K562 (cell line): ENCODE results near the gene SHLD1. TPM values are rescaled to one million over a fixed set of nuclear protein-coding genes. Genes with fewer than 3 reads are reported as not detected.
A peak's percentile ranks its signal among the peaks of the same experiment; 100 is the strongest.

Source experiments
- BMI1 ChIP-seq: fragments of 150-350 bp; IDR thresholded peaks from 2 replicates; pipeline ENCODE4 v1.6.1; 2014; ENCODE audit warnings: low read length
- E2F3 ChIP-seq: fragments of 250-450 bp; sonication (Bioruptor Pico); IDR thresholded peaks from 2 replicates; pipeline ENCODE4 v1.4.0; 2020; ENCODE audit warnings: mild to moderate bottlenecking
- HDGF ChIP-seq: fragments of 450-650 bp; IDR thresholded peaks from 2 replicates; pipeline ENCODE4 v1.6.1; 2016
- MECOM ChIP-seq: fragments of 250-450 bp; sonication (Bioruptor Pico); IDR thresholded peaks from 2 replicates; pipeline ENCODE4 v1.8.0; 2022; ENCODE audit warnings: inconsistent platforms
- MEF2A ChIP-seq: IDR thresholded peaks from 2 replicates; pipeline ENCODE4 v1.6.1; 2011; ENCODE audit warnings: low read depth, mild to moderate bottlenecking, low read length, moderate library complexity; ENCODE audit not compliant: control insufficient read depth
- NR3C1 ChIP-seq: sonication (generic); formaldehyde crosslinking; IDR thresholded peaks from 2 replicates; pipeline ENCODE4 v1.8.1; 2022; ENCODE audit warnings: missing genetic modification reagents
- PTTG1 ChIP-seq: fragments of 450-650 bp; IDR thresholded peaks from 2 replicates; pipeline ENCODE4 v1.6.1; 2016; ENCODE audit warnings: low read depth, mild to moderate bottlenecking, missing genetic modification characterization, missing compliant biosample characterization
- RUNX1 ChIP-seq: sonication (generic); IDR thresholded peaks from 2 replicates; pipeline ENCODE4 v1.6.1; 2016; ENCODE audit warnings: antibody characterized with exemption, low read depth
- ZNF12 ChIP-seq: sonication (generic); formaldehyde crosslinking; IDR thresholded peaks from 2 replicates; pipeline ENCODE4 v1.4.0; 2020; ENCODE audit warnings: mild to moderate bottlenecking, missing genetic modification reagents
- ZNF589 ChIP-seq: fragments of 200-800 bp; sonication (Bioruptor generic); IDR thresholded peaks from 2 replicates; pipeline ENCODE4 v1.6.1; 2016; ENCODE audit warnings: low read depth, missing genetic modification characterization, missing compliant biosample characterization
- ZNF668 ChIP-seq: fragments of 250-450 bp; sonication (Bioruptor Pico); IDR thresholded peaks from 2 replicates; pipeline ENCODE4 v1.8.0; 2022; ENCODE audit warnings: mild to moderate bottlenecking, inconsistent platforms
- polyA plus RNA-seq, 8 experiments: library from polyadenylated mRNA; depleted of rRNA in 4 of 8; stranded (reverse) in 5 of 8; unstranded in 3 of 8; fragments of >200 nt; fragmentation: Nextera tagmentation in 2 of 8; fragmentation: Illumina TruSeq in 1 of 8; extraction: Ambion mirVana in 2 of 8; extraction: Trizol in 1 of 8; gene quantifications; 2 replicates each; pipeline versions ENCODE4 v1.2.1 to v1.2.3, GENCODE V29; 2011 to 2014; ENCODE audit warnings: inconsistent platforms in 1 of 8, missing spikeins in 1 of 8
- total RNA-seq, 7 experiments: library from RNA; depleted of rRNA in 6 of 7; stranded (reverse); fragments of >200 nt in 6 of 7; fragmentation: Illumina TruSeq in 2 of 7; extraction: Trizol in 2 of 7; gene quantifications; 2 replicates each; pipeline versions ENCODE4 v1.2.1 to v1.2.3, GENCODE V29; 2011 to 2021; ENCODE audit warnings: low replicate concordance in 1 of 7
- TF ChIP-seq, protein P1 (sequence below): conservative IDR thresholded peaks from 2 replicates; pipeline ENCODE4 v1.6.1; 2011; ENCODE audit warnings: low read depth, mild to moderate bottlenecking, low read length; ENCODE audit not compliant: control insufficient read depth
- TF ChIP-seq, protein P2 (sequence below): fragments of 450-650 bp; IDR thresholded peaks from 2 replicates; pipeline ENCODE4 v1.7.1; 2018; ENCODE audit warnings: mild to moderate bottlenecking, low read depth; ENCODE audit not compliant: partially characterized antibody
- TF ChIP-seq, protein P3 (sequence below): fragments of 250-450 bp; sonication (Bioruptor Pico); IDR thresholded peaks from 2 replicates; pipeline ENCODE4 v1.4.0; 2020; ENCODE audit warnings: mild to moderate bottlenecking, moderate library complexity, borderline replicate concordance

Gene SHLD1
- total and polyA plus RNA-seq, 9 of the 15 experiments (the other 6 are each of a cell fraction or from before 2014, with no cell fraction given) = 3.7 to 21.6 (median 8.2) TPM

DNA sequence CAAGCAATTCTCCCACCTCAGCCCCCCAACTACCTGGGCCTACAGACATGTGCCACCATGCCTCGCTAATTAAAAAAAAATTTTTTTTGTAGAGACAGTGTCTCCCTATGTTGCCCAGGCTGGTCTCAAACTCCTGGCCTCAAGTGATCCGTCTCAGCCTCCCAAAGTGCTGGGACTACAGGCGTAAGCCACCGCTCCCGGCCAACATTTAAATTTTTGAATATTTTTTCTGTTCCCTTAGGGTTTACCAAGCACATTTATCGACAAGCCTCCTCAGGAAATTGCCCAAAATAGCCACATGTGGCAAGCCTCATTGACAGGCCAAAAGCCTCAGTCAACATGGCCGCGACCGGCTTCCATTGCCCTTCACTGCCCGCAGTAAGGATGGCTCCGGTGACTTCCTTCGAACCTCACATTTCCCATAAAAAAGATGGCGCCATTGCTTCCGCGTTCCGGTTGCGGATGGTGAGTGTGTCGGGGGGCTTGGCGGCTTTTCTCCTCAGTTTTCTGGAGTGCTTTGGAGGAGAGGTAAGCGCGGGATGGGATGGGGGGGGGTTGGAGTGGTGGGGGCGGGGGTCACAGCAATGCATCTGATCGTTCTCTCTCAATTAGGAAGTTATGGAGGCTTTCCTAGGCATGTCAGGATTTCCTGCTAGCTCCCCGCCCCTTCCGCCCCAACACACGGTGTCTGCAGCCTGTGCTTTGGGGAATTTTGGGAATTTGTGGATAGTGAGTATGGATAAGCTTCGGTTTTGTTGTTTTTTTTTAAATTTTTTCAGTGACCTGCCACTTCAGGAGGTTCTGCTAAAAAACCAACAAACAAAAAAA lies at the start of gene SHLD1 (continued):
- TF ChIP-seq, protein P1, sequence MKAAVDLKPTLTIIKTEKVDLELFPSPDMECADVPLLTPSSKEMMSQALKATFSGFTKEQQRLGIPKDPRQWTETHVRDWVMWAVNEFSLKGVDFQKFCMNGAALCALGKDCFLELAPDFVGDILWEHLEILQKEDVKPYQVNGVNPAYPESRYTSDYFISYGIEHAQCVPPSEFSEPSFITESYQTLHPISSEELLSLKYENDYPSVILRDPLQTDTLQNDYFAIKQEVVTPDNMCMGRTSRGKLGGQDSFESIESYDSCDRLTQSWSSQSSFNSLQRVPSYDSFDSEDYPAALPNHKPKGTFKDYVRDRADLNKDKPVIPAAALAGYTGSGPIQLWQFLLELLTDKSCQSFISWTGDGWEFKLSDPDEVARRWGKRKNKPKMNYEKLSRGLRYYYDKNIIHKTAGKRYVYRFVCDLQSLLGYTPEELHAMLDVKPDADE = no peak; the same call in 1 of the 2 replicates
- no peak for TF ChIP-seq ZNF12 (CRISPR knock-in tag)
- TF ChIP-seq NR3C1 (CRISPR knock-in tag) = no peak
- TF ChIP-seq MECOM (CRISPR knock-in tag) = no peak
- 0 out of 2 replicates have a peak, but pooled peaks have one; percentile 15 for TF ChIP-seq PTTG1 (tag)
- TF ChIP-seq, protein P2, sequence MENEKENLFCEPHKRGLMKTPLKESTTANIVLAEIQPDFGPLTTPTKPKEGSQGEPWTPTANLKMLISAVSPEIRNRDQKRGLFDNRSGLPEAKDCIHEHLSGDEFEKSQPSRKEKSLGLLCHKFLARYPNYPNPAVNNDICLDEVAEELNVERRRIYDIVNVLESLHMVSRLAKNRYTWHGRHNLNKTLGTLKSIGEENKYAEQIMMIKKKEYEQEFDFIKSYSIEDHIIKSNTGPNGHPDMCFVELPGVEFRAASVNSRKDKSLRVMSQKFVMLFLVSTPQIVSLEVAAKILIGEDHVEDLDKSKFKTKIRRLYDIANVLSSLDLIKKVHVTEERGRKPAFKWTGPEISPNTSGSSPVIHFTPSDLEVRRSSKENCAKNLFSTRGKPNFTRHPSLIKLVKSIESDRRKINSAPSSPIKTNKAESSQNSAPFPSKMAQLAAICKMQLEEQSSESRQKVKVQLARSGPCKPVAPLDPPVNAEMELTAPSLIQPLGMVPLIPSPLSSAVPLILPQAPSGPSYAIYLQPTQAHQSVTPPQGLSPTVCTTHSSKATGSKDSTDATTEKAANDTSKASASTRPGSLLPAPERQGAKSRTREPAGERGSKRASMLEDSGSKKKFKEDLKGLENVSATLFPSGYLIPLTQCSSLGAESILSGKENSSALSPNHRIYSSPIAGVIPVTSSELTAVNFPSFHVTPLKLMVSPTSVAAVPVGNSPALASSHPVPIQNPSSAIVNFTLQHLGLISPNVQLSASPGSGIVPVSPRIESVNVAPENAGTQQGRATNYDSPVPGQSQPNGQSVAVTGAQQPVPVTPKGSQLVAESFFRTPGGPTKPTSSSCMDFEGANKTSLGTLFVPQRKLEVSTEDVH = peak; percentile 60
- TF ChIP-seq MEF2A = peak; percentile 65
- no peak for TF ChIP-seq HDGF
- TF ChIP-seq ZNF589 (CRISPR knock-in tag) = peak; percentile 67
- TF ChIP-seq, protein P3, sequence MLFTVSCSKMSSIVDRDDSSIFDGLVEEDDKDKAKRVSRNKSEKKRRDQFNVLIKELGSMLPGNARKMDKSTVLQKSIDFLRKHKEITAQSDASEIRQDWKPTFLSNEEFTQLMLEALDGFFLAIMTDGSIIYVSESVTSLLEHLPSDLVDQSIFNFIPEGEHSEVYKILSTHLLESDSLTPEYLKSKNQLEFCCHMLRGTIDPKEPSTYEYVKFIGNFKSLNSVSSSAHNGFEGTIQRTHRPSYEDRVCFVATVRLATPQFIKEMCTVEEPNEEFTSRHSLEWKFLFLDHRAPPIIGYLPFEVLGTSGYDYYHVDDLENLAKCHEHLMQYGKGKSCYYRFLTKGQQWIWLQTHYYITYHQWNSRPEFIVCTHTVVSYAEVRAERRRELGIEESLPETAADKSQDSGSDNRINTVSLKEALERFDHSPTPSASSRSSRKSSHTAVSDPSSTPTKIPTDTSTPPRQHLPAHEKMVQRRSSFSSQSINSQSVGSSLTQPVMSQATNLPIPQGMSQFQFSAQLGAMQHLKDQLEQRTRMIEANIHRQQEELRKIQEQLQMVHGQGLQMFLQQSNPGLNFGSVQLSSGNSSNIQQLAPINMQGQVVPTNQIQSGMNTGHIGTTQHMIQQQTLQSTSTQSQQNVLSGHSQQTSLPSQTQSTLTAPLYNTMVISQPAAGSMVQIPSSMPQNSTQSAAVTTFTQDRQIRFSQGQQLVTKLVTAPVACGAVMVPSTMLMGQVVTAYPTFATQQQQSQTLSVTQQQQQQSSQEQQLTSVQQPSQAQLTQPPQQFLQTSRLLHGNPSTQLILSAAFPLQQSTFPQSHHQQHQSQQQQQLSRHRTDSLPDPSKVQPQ = no peak
- TF ChIP-seq RUNX1 = no peak
- no peak for TF ChIP-seq BMI1
- TF ChIP-seq ZNF668 (CRISPR knock-in tag) = no peak; the same call in 1 of the 2 replicates
- TF ChIP-seq E2F3 (CRISPR knock-in tag) = no peak
